Measurements from ENCODE around the gene PXDN. TPM values are rescaled to one million over a fixed set of nuclear protein-coding genes. Genes with fewer than 3 reads are reported as not detected.

PXDN gene
- total and polyA plus RNA-seq, 2 of the 13 experiments (the other 11 are each of a cell fraction or from before 2014, with no cell fraction given), result not detected

DNA sequence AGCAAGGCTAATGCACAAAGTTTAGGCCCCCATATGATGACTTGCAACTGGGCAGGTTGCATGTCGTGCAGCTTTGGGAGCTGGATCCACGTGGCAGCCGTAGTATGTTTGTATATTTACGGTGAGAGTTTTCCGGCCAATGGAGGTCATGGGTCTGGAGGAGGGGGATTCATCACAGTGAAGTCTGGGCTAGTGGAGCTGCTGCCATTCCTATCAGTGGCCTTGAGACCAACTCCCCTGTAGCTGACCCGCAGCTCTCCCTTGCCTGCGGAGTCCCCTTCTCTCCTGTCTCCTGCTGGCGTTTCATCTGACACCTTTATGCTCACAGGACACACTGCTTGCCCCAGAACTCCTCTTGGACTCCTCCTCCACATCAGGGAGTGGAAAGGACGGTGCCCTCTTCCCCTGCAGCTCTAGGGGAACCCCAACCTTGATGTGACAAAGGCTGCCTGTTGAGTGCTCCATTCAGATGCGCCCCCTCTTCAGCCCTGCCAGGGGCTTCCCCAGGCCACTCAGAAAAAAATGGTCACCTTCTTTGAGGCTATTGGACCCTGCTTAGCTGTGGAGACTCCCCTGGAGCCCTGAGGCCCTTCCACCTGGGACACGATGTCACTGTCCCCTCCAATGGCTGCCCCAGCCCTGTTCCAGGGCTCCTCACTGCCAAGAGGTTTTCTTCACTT is 121.7 kb downstream of the PXDN start:
- Histone ChIP-seq H3K4me1 (ENCODE audit: insufficient read depth, low read length) (no peaks in the 10 kb centered on the region), H3K27me3 (ENCODE audit: control insufficient read depth in 1 of 2, insufficient read depth in 2 of 2, low read length in 2 of 2) (peaks cover 10 to 27% of the 10 kb centered on the region in 2 experiments; a peak in 4 of 5 replicates), H3K9me3 (ENCODE audit: low read length) (no peaks in the 10 kb centered on the region), H3K79me2 (ENCODE audit: insufficient read depth, low read length) (no peaks in the 10 kb centered on the region), H3K27ac (ENCODE audit: extremely low read length, insufficient read depth, low read length) (no peak overlapping the region), H3K4me3 (replicated peaks in 1 of 3; ENCODE audit: insufficient read depth in 1 of 3, low read depth in 2 of 3, low read length in 3 of 3) (no peak overlapping the region), H3K36me3 (replicated peaks in 1 of 2; ENCODE audit: control insufficient read depth in 1 of 2, insufficient read depth in 2 of 2, low read length in 2 of 2) (no peaks in the 10 kb centered on the region), H3K4me2 (ENCODE audit: low read depth, low read length) (no peak overlapping the region), H4K20me1 (ENCODE audit: insufficient read depth, low read length) (no peaks in the 10 kb centered on the region), H2AFZ (ENCODE audit: low read length) (no peak overlapping the region), H3K9ac (ENCODE audit: insufficient read depth, low read depth, low read length) (no peak overlapping the region)
- ChIA-PET CTCF (ENCODE audit: low intra/inter-chr PET ratio, low total read pairs) (no interaction called here), POLR2A (no interaction called here)
- DNase-seq (ENCODE audit: low spot score), result no peak
- 37% methylated on average over 11 of the region's 11 CpGs for WGBS (ENCODE audit: low lambda C conversion rate)
- intact Hi-C loops (cut with micrococcal nuclease; ENCODE audit: unreplicated experiment), result no loop called here
- ATAC-seq, result no peak
- in situ Hi-C loops (cut with HindIII; ENCODE audit: extremely low pct_ligation_motif_present, low pct_unique_long_range_greater_than_20kb), result no loop called here
- no TSS peak for BruUV-seq (replicated peaks)
- FAIRE-seq, result no peak
- TF ChIP-seq SPEN (CRISPR knock-in tag; IDR thresholded peaks at IDR 0.05; ENCODE audit: low read depth) (no peak), ASH2L (IDR thresholded peaks at IDR 0.05; ENCODE audit: insufficient read length, low read depth, low read length) (no peak), ZNF441 (CRISPR knock-in tag; IDR thresholded peaks at IDR 0.05; ENCODE audit: borderline replicate concordance) (no peak), RFX5 (IDR thresholded peaks at IDR 0.05; ENCODE audit: low read depth, low read length) (no peak), ZNF225 (CRISPR knock-in tag; IDR thresholded peaks at IDR 0.05) (no peak), KLF11 (CRISPR knock-in tag; IDR thresholded peaks at IDR 0.05) (no peak), SP1 (IDR thresholded peaks at IDR 0.05) (no peak), SP1 (CRISPR knock-in tag; IDR thresholded peaks at IDR 0.05) (no peak), EHMT2 (IDR thresholded peaks at IDR 0.05; ENCODE audit: borderline replicate concordance, low read depth, low read length) (no peak), IKZF4 (CRISPR knock-in tag; IDR thresholded peaks at IDR 0.05; ENCODE audit: borderline replicate concordance, low read depth, not compliant biosample characterization) (no peak), ZNF883 (CRISPR knock-in tag; IDR thresholded peaks at IDR 0.05; ENCODE audit: not compliant biosample characterization) (no peak), DMAP1 (CRISPR knock-in tag; IDR thresholded peaks at IDR 0.05) (no peak), ZNF777 (CRISPR knock-in tag; IDR thresholded peaks at IDR 0.05) (no peak), NR1H2 (CRISPR knock-in tag; IDR thresholded peaks at IDR 0.05; ENCODE audit: borderline replicate concordance, low read depth) (no peak), ZNF614 (CRISPR knock-in tag; IDR thresholded peaks at IDR 0.05; ENCODE audit: borderline replicate concordance) (no peak)
- TF ChIP-seq, protein P1, sequence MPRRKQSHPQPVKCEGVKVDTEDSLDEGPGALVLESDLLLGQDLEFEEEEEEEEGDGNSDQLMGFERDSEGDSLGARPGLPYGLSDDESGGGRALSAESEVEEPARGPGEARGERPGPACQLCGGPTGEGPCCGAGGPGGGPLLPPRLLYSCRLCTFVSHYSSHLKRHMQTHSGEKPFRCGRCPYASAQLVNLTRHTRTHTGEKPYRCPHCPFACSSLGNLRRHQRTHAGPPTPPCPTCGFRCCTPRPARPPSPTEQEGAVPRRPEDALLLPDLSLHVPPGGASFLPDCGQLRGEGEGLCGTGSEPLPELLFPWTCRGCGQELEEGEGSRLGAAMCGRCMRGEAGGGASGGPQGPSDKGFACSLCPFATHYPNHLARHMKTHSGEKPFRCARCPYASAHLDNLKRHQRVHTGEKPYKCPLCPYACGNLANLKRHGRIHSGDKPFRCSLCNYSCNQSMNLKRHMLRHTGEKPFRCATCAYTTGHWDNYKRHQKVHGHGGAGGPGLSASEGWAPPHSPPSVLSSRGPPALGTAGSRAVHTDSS (CRISPR knock-in tag; conservative IDR thresholded peaks at IDR 0.05), result no peak
- TF ChIP-seq, protein P2, sequence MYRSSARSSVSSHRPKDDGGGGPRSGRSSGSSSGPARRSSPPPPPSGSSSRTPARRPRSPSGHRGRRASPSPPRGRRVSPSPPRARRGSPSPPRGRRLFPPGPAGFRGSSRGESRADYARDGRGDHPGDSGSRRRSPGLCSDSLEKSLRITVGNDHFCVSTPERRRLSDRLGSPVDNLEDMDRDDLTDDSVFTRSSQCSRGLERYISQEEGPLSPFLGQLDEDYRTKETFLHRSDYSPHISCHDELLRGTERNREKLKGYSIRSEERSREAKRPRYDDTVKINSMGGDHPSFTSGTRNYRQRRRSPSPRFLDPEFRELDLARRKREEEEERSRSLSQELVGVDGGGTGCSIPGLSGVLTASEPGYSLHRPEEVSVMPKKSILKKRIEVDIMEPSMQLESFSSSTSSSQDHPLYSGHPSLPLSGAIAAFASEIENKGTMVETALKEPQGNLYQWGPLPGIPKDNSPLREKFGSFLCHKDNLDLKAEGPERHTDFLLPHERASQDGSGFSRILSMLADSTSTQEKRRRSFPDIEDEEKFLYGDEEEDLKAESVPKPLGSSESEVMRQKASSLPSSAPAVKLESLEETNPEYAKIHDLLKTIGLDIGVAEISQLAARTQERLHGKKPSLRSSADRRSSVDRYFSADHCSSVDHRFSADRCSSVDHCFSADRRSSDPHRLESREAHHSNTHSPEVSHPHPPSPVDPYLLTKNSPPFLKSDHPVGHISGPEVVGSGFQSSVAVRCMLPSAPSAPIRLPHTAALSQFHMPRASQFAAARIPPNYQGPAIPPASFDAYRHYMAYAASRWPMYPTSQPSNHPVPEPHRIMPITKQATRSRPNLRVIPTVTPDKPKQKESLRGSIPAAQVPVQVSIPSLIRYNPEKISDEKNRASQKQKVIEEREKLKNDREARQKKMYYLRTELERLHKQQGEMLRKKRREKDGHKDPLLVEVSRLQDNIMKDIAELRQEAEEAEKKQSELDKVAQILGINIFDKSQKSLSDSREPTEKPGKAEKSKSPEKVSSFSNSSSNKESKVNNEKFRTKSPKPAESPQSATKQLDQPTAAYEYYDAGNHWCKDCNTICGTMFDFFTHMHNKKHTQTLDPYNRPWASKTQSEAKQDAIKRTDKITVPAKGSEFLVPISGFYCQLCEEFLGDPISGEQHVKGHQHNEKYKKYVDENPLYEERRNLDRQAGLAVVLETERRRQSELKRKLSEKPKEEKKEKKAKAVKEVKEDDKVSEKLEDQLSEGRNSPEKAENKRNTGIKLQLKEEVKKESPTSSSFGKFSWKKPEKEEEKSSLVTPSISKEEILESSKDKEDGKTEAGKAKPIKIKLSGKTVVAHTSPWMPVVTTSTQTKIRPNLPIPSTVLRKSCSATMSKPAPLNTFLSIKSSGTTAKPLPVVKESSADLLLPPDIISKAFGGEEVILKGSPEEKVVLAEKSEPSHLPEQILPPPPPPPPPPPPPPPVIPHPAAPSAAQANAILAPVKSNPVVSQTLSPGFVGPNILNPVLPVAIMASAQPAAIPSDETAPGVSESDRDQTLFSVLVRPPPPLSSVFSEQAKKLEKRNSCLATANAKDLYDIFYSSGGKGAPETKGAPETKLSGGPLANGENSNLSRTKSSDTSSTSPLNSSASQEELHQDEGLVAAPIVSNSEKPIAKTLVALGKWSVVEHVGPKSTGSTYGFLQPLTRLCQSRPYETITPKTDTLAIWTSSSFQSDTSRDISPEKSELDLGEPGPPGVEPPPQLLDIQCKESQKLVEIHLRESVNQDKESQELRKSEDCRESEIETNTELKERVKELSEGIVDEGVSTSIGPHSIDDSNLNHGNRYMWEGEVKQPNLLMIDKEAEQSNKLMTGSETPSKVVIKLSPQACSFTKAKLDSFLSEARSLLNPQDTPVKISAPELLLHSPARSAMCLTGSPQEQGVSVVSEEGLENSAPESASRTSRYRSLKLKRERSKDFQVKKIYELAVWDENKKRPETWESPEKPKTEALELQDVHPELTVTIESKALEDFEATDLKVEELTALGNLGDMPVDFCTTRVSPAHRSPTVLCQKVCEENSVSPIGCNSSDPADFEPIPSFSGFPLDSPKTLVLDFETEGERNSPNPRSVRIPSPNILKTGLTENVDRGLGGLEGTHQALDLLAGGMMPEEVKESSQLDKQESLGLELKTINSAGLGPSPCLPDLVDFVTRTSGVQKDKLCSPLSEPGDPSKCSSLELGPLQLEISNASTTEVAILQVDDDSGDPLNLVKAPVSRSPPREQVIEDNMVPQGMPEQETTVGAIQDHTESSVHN (CRISPR knock-in tag; IDR thresholded peaks at IDR 0.05), result no peak
